H54 (cell line): Measurements from ENCODE around the gene NFASC.

ENCODE experiments used
- DNase-seq: peaks from one replicate; pipeline ENCODE4 v3.0.0; 2011; ENCODE audit warnings: low spot score, mixed read lengths; ENCODE audit not compliant: insufficient read length
- FAIRE-seq: peaks from 3 replicates; lab custom pipeline; 2011; peaks lifted over from hg19 to GRCh38; lab: Jason Lieb, UNC
- POLR2A ChIP-seq: IDR thresholded peaks from 2 replicates; pipeline ENCODE4 v1.6.1; 2011; ENCODE audit warnings: low read depth, mild to moderate bottlenecking, low read length

Gene NFASC

DNA sequence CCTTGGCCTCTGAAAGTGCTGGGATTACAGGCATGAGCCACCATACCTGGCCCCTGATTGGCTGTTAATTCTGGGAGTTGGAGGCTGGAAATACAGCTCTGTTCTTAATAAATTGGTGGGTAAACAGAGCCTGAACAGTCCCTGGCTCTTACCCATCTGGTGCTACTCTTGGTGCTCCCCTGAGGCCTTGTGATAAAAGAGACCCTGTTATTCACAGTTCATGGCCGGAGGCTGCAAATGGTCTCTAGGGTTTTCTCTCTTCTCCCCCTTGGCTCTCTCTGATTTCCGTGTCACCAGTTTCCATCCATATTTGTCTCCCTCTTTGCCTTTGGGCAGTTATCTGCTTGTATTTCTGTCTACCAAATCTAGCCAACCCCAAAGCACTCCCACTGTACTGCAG, 17.2 kb downstream of the NFASC start:
- TF ChIP-seq POLR2A, result no peak
- no peak for DNase-seq
- FAIRE-seq, result no peak

DNA sequence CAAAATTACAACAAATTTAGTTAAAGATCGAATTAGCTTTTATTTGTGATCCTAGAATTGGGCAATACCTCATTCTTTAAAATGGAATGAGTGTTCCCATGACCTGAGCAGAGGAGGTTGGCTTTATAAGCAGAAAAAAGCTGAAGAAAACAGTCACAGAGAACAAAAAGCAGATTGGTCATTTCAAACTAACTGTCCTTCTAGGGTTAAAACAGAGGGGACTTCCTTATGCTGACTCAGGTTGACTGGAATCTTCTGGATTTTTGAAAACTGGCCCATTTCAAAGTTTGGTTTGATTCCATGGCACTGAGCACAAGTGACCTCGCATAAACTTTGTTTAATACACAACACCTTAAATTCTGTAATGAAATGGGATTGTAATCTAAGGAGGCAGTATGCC, 17.6 kb downstream of the NFASC start:
- TF ChIP-seq POLR2A, result no peak
- DNase-seq (no peak), FAIRE-seq (no peak)

DNA sequence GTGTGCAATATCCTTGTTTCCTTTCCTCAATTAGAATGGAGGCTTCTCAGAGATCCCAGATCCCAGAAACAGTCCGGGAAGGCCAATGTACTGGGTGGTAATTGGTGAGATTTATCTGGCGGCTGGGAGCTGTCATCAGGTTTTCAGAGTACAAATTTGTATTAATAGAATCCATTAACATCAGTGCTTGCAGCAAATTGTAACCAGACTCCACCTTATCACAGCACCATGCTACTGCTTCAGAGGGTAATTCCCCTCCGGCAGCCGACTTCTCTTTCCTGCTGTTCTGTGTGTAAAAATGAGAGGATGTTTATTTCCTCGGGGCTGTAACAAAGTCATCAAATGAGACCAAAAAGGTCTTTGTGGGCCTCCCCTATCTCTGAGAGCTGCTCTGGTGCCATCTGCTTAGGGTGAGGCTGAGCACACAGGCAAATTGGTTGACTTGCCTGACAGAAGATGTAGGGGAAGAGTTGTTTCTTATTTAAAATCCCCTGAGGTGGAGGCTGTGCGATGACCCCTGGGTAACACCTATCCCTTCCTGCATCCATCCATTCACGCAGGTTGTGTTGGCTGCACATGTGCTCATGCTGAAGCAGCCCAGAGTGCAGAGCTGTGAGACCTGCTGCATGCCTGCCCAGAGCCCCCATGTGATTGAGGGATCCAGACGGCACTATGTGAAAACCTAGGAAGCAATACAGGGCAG, 19.2 kb downstream of the NFASC start:
- no peak for TF ChIP-seq POLR2A
- FAIRE-seq (no peak), DNase-seq (no peak)

DNA sequence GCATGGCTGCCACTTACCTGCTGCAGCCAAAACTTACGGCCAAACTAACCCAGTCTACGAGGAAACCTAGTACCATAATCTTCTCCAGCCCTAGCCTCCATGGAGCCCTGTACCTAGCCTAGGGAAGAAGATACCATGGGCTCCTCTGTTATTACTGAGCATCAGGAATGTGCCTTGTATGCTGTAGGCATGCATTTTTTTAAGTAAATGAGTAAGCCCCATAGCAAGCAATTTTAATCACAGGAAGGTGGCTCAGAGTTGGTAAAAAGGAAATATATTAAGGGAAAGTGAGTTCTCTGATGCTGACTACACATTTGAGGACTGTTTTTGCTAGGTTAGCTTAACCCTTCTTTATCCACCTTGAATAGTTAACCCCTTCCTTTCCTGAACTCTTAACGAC, 21.2 kb downstream of the NFASC start:
- TF ChIP-seq POLR2A, result no peak
- FAIRE-seq, result no peak
- DNase-seq, result no peak

DNA sequence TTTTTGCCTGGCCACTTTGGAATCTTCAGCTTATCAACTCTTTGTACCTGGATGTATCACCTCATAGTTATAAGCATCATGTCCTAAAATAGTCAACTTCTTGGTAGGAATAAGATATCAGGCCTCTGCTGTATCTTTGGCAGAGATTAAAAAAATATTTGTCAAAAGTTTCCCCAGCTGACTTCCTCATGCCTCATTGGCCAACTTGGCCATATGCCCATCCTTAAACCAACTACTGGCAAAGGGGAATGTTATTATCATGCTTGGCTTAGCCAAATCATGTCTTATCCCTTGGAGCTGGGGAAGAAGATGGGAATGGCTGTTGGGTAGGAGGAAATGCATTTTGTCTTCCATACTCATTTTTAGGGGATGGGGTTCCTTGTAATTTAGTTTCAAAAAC, 23.4 kb downstream of the NFASC start:
- FAIRE-seq, result no peak
- no peak for DNase-seq
- no peak for TF ChIP-seq POLR2A

DNA sequence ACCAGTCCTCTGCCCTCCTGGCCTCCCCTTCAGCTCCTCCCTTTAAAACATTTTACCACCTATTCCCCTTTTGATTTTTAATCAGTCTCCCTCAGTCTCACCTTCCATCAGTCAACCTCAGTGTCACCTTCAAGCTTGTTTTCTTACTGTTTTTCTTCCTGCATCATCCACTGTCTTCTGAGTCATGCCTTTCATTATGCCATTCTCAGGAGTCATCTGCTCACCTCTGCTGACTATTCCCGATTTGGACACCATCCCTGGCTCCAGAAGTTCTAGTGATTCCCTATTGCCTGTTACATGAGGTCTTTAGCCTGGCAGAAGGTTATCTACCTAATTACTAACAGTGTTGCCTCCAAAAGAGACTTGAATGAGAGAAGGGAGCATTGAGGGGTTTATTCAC, 23.9 kb downstream of the NFASC start:
- DNase-seq (no peak), FAIRE-seq (no peak)
- no peak for TF ChIP-seq POLR2A

DNA sequence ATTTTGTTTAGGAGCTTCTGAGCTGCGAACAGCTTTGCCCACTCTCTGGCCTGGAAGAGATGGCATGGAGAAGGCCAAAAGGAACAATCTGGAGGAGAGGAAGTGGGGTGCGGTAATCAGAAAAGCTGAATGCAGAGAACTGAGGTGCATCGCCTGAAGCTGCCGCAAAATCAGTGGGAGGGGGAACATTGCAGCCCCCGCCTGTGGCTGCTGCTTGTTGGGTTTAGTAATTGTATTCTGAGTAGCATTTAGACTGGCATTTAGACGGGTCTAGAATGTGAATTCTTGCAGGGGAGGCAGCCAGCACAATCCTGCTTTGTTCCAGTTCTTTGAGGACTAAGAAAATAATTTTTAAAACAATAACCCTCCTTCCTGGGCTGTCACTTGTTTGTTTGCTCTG, 25.4 kb downstream of the NFASC start:
- FAIRE-seq (no peak), DNase-seq (no peak)
- TF ChIP-seq POLR2A, result no peak

DNA sequence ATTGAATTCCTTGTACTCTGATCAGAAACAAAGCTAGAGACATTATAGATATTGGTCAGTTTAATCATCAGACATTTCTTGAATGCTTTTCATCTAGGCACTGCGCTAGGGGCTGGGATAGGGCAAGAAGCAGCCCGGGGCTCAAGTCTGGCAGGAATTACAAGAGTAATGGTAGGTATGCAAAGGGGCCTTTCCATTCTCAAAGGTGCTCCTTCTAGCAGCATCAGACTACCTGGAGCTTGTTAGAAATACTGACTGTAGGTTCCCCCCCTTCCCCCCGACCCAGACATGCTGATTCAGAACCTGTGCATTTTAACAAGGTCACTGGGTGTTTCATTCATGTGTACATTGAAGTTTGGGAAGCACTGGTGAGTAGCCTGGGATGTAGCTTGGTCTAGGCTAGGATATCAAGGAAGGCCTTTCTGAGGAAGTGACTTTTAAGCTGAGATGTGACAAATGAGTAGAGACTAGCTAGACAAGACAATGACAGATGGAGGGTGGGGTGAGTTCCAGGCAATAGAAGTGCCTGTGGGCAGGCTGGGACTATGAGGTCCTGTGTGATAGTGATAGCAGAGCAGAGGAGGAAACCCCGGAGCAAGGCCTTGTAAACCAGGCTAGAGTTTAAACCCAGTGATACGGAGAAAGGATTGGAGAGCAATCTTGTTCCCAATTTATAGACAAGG, 26.3 kb downstream of the NFASC start:
- no peak for TF ChIP-seq POLR2A
- DNase-seq (no peak), FAIRE-seq (no peak)

DNA sequence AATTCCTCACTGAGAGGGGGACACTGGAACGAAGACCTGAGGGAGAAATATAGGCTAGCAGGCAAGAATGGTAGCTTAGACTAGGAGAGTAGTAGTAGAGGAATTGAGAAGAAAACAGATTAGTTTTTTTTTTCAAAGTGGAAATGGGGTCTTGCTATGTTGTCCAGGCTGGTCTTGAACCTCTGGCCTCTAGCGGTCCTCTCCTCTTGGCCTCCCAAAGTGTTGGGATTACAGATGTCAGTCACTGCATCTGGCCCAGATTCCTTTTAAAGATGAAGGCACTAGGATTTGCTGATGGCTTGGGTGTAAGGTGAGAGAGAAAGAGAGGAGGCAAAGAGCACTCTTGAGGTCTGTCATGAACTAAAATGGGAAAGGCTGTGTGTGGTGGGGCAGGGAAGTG, 30.1 kb downstream of the NFASC start:
- DNase-seq (no peak), FAIRE-seq (no peak)
- no peak for TF ChIP-seq POLR2A

DNA sequence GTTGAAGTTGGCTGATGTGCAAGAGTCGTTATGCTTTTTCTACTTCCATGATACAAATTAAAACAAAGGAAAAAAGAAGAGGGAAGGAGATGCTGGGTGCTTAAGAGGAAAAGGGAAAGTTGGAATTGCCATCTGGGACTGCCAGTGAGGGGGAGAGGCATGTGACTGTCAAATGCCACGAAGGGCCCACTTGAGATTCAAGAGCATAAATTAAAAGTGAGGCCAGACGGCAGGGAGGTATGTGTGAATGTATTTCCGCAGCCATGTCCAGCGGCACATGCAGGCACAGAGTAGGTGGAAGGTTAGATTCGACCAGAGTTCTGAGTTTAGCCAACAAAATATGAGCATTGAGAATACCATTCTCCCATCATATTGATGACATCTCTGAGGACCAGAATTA, 32.0 kb downstream of the NFASC start:
- FAIRE-seq, result no peak

DNA sequence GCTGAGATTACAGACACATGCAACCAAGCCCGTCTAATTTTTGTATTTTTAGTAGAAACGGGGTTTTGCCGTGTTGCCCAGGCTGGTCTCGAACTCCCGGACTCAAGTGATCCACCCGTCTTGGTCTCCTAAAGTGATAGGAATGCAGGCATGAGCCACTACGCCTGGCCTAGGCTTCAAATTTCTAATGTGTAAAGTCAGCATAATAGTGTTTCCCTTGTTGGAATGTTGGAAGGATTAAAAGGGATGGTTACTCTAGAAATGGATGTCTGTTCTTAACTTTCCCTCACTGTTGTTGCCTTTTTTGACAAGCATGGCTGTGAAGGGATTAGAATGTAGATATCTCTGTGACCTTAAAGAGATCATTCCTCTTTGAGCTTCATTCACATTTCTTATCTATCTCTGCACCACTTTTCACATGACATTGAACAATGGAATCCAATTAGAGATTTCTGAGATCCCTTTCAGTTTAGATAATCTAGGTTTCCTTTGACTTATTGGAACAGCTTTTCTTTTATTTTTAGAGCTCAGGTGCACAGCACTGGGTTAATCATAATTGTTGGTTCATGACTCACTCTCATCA, 33.7 kb downstream of the NFASC start:
- no peak for TF ChIP-seq POLR2A
- FAIRE-seq (no peak), DNase-seq (no peak)

More for the DNA sequence above, 32.0 kb downstream of the NFASC start:
- no peak for TF ChIP-seq POLR2A
- DNase-seq, result no peak

DNA sequence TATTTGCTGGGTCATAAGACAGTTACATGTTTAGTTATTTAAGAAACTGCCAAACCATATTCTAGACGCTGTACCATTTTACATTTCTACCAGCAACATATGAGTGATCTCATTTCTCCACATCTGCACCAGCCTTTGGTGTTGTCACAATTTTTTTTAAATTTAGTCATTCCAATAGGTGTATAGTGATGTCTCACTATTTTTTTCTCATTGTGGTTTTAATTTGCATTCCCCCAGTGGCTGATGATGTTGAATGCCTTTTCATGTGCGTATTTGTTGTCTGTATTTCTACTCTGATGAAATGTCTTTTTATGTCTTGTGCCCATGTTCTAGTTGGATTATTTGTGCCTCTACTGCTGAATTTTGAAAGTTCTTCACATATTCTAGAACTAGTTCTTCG, 38.4 kb downstream of the NFASC start:
- no peak for TF ChIP-seq POLR2A
- DNase-seq, result no peak
- FAIRE-seq, result peak; percentile 58

DNA sequence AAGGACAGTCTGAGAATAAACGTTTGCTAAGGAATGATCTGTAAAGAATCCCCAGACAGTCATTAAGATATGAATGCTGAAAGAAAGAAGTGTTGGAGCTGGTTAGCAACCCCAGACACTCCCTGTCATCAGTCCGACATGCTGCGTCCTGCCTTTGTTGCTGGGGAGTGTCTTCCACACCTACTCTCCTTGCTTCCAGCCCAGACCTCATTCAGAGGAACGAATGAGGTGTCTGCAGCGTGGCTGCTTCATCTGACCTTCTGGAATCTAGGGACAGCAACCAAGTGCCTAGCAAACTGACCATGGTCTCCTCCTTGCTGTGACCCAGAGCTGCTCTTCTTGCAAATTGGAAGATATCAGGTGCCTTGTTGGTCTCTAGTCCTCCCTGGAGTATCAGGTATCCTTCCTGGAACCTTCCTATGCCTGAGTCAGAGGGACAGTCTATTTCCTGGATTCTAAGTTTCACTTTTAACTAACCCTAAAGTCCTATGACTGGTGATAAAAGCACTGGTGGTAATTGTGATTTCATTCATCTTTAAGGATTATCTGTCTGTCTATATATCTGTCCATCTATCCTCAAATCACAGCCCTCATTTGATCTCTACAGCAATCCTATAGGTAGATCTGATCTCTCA, 45.3 kb downstream of the NFASC start:
- DNase-seq (no peak), FAIRE-seq (peak; percentile 45)
- TF ChIP-seq POLR2A, result no peak

DNA sequence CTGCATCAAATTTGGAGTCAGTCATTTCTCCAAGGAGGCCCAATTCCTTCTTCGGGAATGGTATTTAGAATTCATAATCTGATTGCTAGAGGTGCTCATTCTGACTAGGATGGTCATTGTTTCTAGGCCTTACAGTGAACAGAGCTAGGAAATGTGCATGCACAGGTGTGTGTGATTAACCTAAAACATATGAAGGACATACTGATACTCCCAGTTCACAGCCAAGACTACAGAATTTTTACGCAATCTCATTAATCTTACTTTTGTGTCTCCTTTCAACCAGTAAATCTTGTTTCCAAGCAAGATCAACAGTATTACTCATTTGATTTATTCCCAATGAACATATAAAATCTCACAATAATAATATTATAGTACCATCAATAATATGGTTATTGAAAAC, 47.1 kb downstream of the NFASC start:
- FAIRE-seq, result no peak
- no peak for DNase-seq
- TF ChIP-seq POLR2A, result no peak
